GM12878 (cell line): ENCODE results near the gene SLFN5. TPM values are rescaled to one million over a fixed set of nuclear protein-coding genes. Genes with fewer than 3 reads are reported as not detected.
"Not testable (repeated sequence)": the region's sequence is repeated elsewhere in the genome, so short reads cannot be mapped to it uniquely, and the experiment has no call there.

ENCODE experiments used
- ATAC-seq: fragments of 200-7000 bp; cut with Tn5 transposase; 3 replicates; pipeline ENCODE4 v1.9.1; 2020; ENCODE audit warnings: mild to moderate bottlenecking, moderate library complexity
- BruUV-seq: library from RNA; stranded (reverse); fragments of 400-500 nt; replicated peaks from 2 replicates; lab custom pipeline; 2021; lab: Mats Ljungman, UMichigan
- CTCF ChIA-PET: fragments of 300-600 bp; sonication (Branson Sonifier 250); formaldehyde crosslinking; extraction: SDS; loops from one replicate; lab custom pipeline; 2021; ENCODE audit warnings: inconsistent platforms; lab: Yijun Ruan, JAX
- POLR2A ChIA-PET: fragments of 350-600 bp; formaldehyde crosslinking; extraction: SDS; loops from one replicate; lab custom pipeline; 2021; ENCODE audit warnings: inconsistent platforms; lab: Charles Lee
- RAD21 ChIA-PET: fragments of 300-600 bp; sonication (Branson Sonifier 250); formaldehyde crosslinking; loops from one replicate; lab custom pipeline; 2023; ENCODE audit warnings: antibody characterized with exemption; ENCODE audit not compliant: unreplicated experiment; lab: Charles Lee
- SMC1A ChIA-PET: fragments of 300-600 bp; sonication (Branson Sonifier 250); formaldehyde crosslinking; loops from one replicate; lab custom pipeline; 2023; ENCODE audit not compliant: unreplicated experiment, uncharacterized antibody; lab: Charles Lee
- DNase-seq: peaks from one replicate; pipeline ENCODE4 v3.0.0-alpha.2; 2011; ENCODE audit warnings: low read depth, low spot score
- FAIRE-seq: peaks from 3 replicates; lab custom pipeline; 2011; peaks lifted over from hg19 to GRCh38; lab: Jason Lieb, UNC
- H2AFZ ChIP-seq: 2 replicates; pipeline ENCODE4 v1.6.0; 2011; ENCODE audit warnings: low read depth, low read length, control low read depth; ENCODE audit not compliant: control insufficient read depth
- H3K27ac ChIP-seq: 2 replicates; pipeline ENCODE4 v1.5.1; 2011; ENCODE audit warnings: control low read depth; ENCODE audit not compliant: control insufficient read depth, insufficient read depth
- H3K27me3 ChIP-seq, 2 experiments: replicated peaks in 1 of 2; 2 replicates each; pipeline versions ENCODE4 v1.6.0 to v1.6.1; 2011; ENCODE audit warnings: low read length in 1 of 2; ENCODE audit not compliant: control insufficient read depth in 2 of 2, insufficient read depth in 2 of 2
- H3K36me3 ChIP-seq, 2 experiments: 2 replicates each; pipeline ENCODE4 v1.5.1; 2011; ENCODE audit warnings: low read length in 1 of 2; ENCODE audit not compliant: control insufficient read depth in 2 of 2, insufficient read depth in 2 of 2
- H3K4me1 ChIP-seq: 2 replicates; pipeline ENCODE4 v1.6.1; 2011; ENCODE audit warnings: mild to moderate bottlenecking, low read length, moderate library complexity, mixed read lengths; ENCODE audit not compliant: control insufficient read depth, insufficient read depth
- H3K4me2 ChIP-seq: 2 replicates; pipeline ENCODE4 v1.6.0; 2011; ENCODE audit warnings: control low read depth; ENCODE audit not compliant: control insufficient read depth, insufficient read depth
- H3K4me3 ChIP-seq: fragments of 200-600 bp; sonication (generic); 2 replicates; pipeline ENCODE4 v1.5.1; 2016
- H3K79me2 ChIP-seq: 2 replicates; pipeline ENCODE4 v1.6.0; 2011; ENCODE audit warnings: low read length; ENCODE audit not compliant: control insufficient read depth, insufficient read depth
- H3K9ac ChIP-seq: 2 replicates; pipeline ENCODE4 v1.8.0; 2011; ENCODE audit warnings: low read length, control low read depth, mixed read lengths; ENCODE audit not compliant: control insufficient read depth, insufficient read depth
- H3K9me3 ChIP-seq: replicated peaks from 3 replicates; pipeline ENCODE4 v1.5.1; 2011; ENCODE audit warnings: mild to moderate bottlenecking, low read length; ENCODE audit not compliant: control insufficient read depth, insufficient read depth
- H4K20me1 ChIP-seq: 2 replicates; pipeline ENCODE4 v1.6.0; 2011; ENCODE audit not compliant: control insufficient read depth, insufficient read depth
- ASH2L ChIP-seq: fragments of 300-600, 200-600 bp; sonication (generic); IDR thresholded peaks from 2 replicates; pipeline ENCODE4 v1.6.1; 2017; ENCODE audit warnings: low read depth, mild to moderate bottlenecking, borderline replicate concordance
- CBFB ChIP-seq: IDR thresholded peaks from 2 replicates; pipeline ENCODE4 v1.6.1; 2016; ENCODE audit warnings: antibody characterized with exemption, low read depth
- HDAC2 ChIP-seq: fragments of 200-600 bp; sonication (generic); IDR thresholded peaks from 2 replicates; pipeline ENCODE4 v1.6.1; 2017
- RELB ChIP-seq: fragments of 450-650 bp; IDR thresholded peaks from 2 replicates; pipeline ENCODE4 v1.6.1; 2017; ENCODE audit warnings: low read depth, mild to moderate bottlenecking, moderate library complexity
- RUNX3 ChIP-seq: IDR thresholded peaks from 2 replicates; pipeline ENCODE4 v1.6.1; 2012; ENCODE audit warnings: low read length, inconsistent platforms
- SUPT20H ChIP-seq: IDR thresholded peaks from 2 replicates; pipeline ENCODE4 v1.6.1; 2011; ENCODE audit warnings: low read depth, mild to moderate bottlenecking, low read length, moderate library complexity, borderline replicate concordance; ENCODE audit not compliant: control insufficient read depth
- ZSCAN29 ChIP-seq: fragments of 450-650 bp; IDR thresholded peaks from 2 replicates; pipeline ENCODE4 v1.6.1; 2017; ENCODE audit warnings: mild to moderate bottlenecking, moderate library complexity
- WGBS: methylation state at CpG from one replicate; pipeline ENCODE4 v1.1.6; 2016; ENCODE audit warnings: low lambda C conversion rate; ENCODE audit not compliant: insufficient replicate concordance, insufficient coverage; ENCODE audit errors: missing lambda C conversion rate; 5-methylcytosine and 5-hydroxymethylcytosine counted together
- in situ Hi-C: fragments of 300-500 bp; cut with MboI; formaldehyde crosslinking; loops from 9 replicates; pipeline ENCODE4 v1.14.3; 2018; ENCODE audit warnings: mixed read lengths
- intact Hi-C: fragments of 100-400 bp; cut with micrococcal nuclease; formaldehyde crosslinking; loops from one replicate; pipeline ENCODE4 v1.14.2; 2022; ENCODE audit not compliant: unreplicated experiment
- polyA plus RNA-seq, 11 experiments: library from polyadenylated mRNA; depleted of rRNA in 4 of 11; unstranded in 6 of 11; stranded (reverse) in 5 of 11; fragments of >200 nt; fragmentation: Nextera tagmentation in 4 of 11; fragmentation: Illumina TruSeq in 1 of 11; extraction: Ambion mirVana in 4 of 11; extraction: Trizol in 1 of 11; gene quantifications; 1 replicate in 1 of 11; 2 replicates in 10 of 11; pipeline versions ENCODE4 v1.2.1 to v1.2.3, GENCODE V29; 2011 to 2016; ENCODE audit warnings: inconsistent platforms in 2 of 11, missing spikeins in 2 of 11, low read depth in 1 of 11
- total RNA-seq, 4 experiments: library from RNA; depleted of rRNA in 3 of 4; stranded (reverse); fragments of >200 nt in 3 of 4; fragmentation: Illumina TruSeq in 1 of 4; extraction: Trizol in 1 of 4; gene quantifications; 2 replicates each; pipeline versions ENCODE4 v1.2.1 to v1.2.3, GENCODE V29; 2013 to 2021
- TF ChIP-seq, protein P1 (sequence below): IDR thresholded peaks from 2 replicates; pipeline ENCODE4 v1.6.1; 2012; ENCODE audit warnings: mild to moderate bottlenecking, low read depth, low read length

SLFN5 gene
- total and polyA plus RNA-seq, 10 of the 15 experiments (the other 5 are each of a cell fraction or from before 2014, with no cell fraction given) = 0.19 to 2.1 (median 1.3) TPM

- ChIA-PET CTCF (interaction anchor here (0.6 to 2.1 kb wide), 2 partner anchors 13 to 35 kb away, joined by 3 to 12 read pairs; no protein-coding TSS in a partner anchor), SMC1A (interaction anchor here (1.0 to 1.9 kb wide), 3 partner anchors 12 to 232 kb away, joined by 3 to 6 read pairs (median 3); no protein-coding TSS in a partner anchor), POLR2A (interaction anchor here (0.6 kb wide), 1 partner anchor 149 kb away, joined by 3 read pairs; no protein-coding TSS in a partner anchor), RAD21 (no interaction called here)
- Histone ChIP-seq H4K20me1 (no peaks in the 10 kb centered on the region), H3K9me3 (peaks cover 2% of the 10 kb centered on the region; the same call in 2 of the 3 replicates), H3K4me1 (no peaks in the 10 kb centered on the region), H3K36me3 (no peaks in the 10 kb centered on the region), H3K9ac (no peak overlapping the region), H3K4me3 (no peak overlapping the region), H3K79me2 (no peaks in the 10 kb centered on the region), H3K27me3 (peaks cover 0 to 3% of the 10 kb centered on the region in 2 experiments; a peak in 1 of 4 replicates), H3K4me2 (no peak overlapping the region), H2AFZ (no peak overlapping the region), H3K27ac (no peak overlapping the region)
- in situ Hi-C loops (no loop called here), intact Hi-C loops (no loop called here)
- 37% methylated on average over 5 of the region's 5 CpGs for WGBS
- ATAC-seq (no peak), DNase-seq (no peak), FAIRE-seq (no peak)
- no peak for TF ChIP-seq RUNX3
- no peak for TF ChIP-seq ASH2L
- TF ChIP-seq ZSCAN29 = no peak
- no peak for TF ChIP-seq SUPT20H
- no peak for TF ChIP-seq HDAC2
- no peak for TF ChIP-seq RELB
- TF ChIP-seq CBFB = no peak
- TF ChIP-seq, protein P1, sequence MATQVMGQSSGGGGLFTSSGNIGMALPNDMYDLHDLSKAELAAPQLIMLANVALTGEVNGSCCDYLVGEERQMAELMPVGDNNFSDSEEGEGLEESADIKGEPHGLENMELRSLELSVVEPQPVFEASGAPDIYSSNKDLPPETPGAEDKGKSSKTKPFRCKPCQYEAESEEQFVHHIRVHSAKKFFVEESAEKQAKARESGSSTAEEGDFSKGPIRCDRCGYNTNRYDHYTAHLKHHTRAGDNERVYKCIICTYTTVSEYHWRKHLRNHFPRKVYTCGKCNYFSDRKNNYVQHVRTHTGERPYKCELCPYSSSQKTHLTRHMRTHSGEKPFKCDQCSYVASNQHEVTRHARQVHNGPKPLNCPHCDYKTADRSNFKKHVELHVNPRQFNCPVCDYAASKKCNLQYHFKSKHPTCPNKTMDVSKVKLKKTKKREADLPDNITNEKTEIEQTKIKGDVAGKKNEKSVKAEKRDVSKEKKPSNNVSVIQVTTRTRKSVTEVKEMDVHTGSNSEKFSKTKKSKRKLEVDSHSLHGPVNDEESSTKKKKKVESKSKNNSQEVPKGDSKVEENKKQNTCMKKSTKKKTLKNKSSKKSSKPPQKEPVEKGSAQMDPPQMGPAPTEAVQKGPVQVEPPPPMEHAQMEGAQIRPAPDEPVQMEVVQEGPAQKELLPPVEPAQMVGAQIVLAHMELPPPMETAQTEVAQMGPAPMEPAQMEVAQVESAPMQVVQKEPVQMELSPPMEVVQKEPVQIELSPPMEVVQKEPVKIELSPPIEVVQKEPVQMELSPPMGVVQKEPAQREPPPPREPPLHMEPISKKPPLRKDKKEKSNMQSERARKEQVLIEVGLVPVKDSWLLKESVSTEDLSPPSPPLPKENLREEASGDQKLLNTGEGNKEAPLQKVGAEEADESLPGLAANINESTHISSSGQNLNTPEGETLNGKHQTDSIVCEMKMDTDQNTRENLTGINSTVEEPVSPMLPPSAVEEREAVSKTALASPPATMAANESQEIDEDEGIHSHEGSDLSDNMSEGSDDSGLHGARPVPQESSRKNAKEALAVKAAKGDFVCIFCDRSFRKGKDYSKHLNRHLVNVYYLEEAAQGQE = no peak
- BruUV-seq = no TSS peak
Measured at GRCh38 chr17:35299135-35299534, 56.3 kb downstream of the SLFN5 start.

GRCh38 chr17:35309345-35309744, 66.5 kb downstream of the SLFN5 start:
- DNase-seq, H3K4me1 ChIP-seq, H3K27ac ChIP-seq, POLR2A ChIA-PET, in situ Hi-C loops, H3K9me3 ChIP-seq, FAIRE-seq, BruUV-seq, H3K27me3 ChIP-seq, ATAC-seq, H4K20me1 ChIP-seq, H3K9ac ChIP-seq, H3K4me3 ChIP-seq, H3K79me2 ChIP-seq, H3K4me2 ChIP-seq, H2AFZ ChIP-seq, intact Hi-C loops, H3K36me3 ChIP-seq: not testable (repeated sequence)
- 43% methylated on average over 3 of the region's 3 CpGs for WGBS
- CTCF ChIA-PET = interaction anchor here (1.4 kb wide), 1 partner anchor 205 kb away, joined by 3 read pairs; no protein-coding TSS in a partner anchor
- SMC1A ChIA-PET = interaction anchor here (9.1 kb wide), 1 partner anchor 228 kb away, joined by 251 read pairs; the partner anchor contains the start of gene SLFN12L
- RAD21 ChIA-PET = interaction anchor here (1.3 kb wide), 1 partner anchor 226 kb away, joined by 4 read pairs; no protein-coding TSS in a partner anchor
